Smooth muscle cell (in vitro differentiated cells): Measurements from ENCODE around the gene TRMU. TPM values are rescaled to one million over a fixed set of nuclear protein-coding genes. Genes with fewer than 3 reads are reported as not detected.

ENCODE experiments used
- DNase-seq: peaks from one replicate; lab custom pipeline; 2025; ENCODE audit not compliant: unreplicated experiment; lab: John Stamatoyannopoulos, UW
- H2AFZ ChIP-seq: fragments of 200-600 bp; sonication (generic); 2 replicates; pipeline ENCODE4 v1.6.0; 2016; ENCODE audit warnings: antibody characterized with exemption, low read depth, mild to moderate bottlenecking
- H3F3A ChIP-seq: fragments of 200-600 bp; sonication (generic); 2 replicates; pipeline ENCODE4 v1.6.0; 2017; ENCODE audit warnings: antibody characterized with exemption, low read depth
- H3K27ac ChIP-seq: fragments of 200-600 bp; sonication (generic); 2 replicates; pipeline ENCODE4 v1.5.1; 2016; ENCODE audit warnings: low read depth, mild to moderate bottlenecking
- H3K27me3 ChIP-seq: fragments of 200-600 bp; sonication (generic); 2 replicates; pipeline ENCODE4 v1.6.1; 2016; ENCODE audit warnings: low read depth, mild to moderate bottlenecking
- H3K36me3 ChIP-seq: fragments of 200-600 bp; sonication (generic); 2 replicates; pipeline ENCODE4 v1.5.1; 2016; ENCODE audit warnings: low read depth
- H3K4me1 ChIP-seq: fragments of 200-600 bp; sonication (generic); 2 replicates; pipeline ENCODE4 v1.5.1; 2016; ENCODE audit warnings: low read depth
- H3K4me2 ChIP-seq: fragments of 200-600 bp; sonication (generic); 2 replicates; pipeline ENCODE4 v1.6.0; 2016; ENCODE audit warnings: mild to moderate bottlenecking
- H3K4me3 ChIP-seq: fragments of 200-600 bp; sonication (generic); 2 replicates; pipeline ENCODE4 v1.5.1; 2016; ENCODE audit warnings: mild to moderate bottlenecking
- H3K79me2 ChIP-seq: fragments of 200-600 bp; sonication (generic); 2 replicates; pipeline ENCODE4 v1.6.0; 2016; ENCODE audit warnings: low read depth, mild to moderate bottlenecking
- H3K9ac ChIP-seq: fragments of 200-600 bp; sonication (generic); 2 replicates; pipeline ENCODE4 v1.6.0; 2016; ENCODE audit warnings: low read depth
- H3K9me3 ChIP-seq: fragments of 200-600 bp; sonication (generic); replicated peaks from 2 replicates; pipeline ENCODE4 v1.5.1; 2016; ENCODE audit warnings: low read depth
- H4K20me1 ChIP-seq: fragments of 200-600 bp; sonication (generic); 2 replicates; pipeline ENCODE4 v1.6.0; 2016; ENCODE audit warnings: low read depth
- CTCF ChIP-seq: fragments of 200-600 bp; sonication (generic); IDR thresholded peaks from 2 replicates; pipeline ENCODE4 v1.5.1; 2017; ENCODE audit warnings: borderline replicate concordance, mild to moderate bottlenecking, antibody characterized with exemption; ENCODE audit not compliant: insufficient read depth, poor library complexity, severe bottlenecking
- WGBS: methylation state at CpG from one replicate; pipeline ENCODE4 v1.1.7; 2016; ENCODE audit warnings: low lambda C conversion rate; 5-methylcytosine and 5-hydroxymethylcytosine counted together
- polyA plus RNA-seq: library from polyadenylated mRNA; unstranded; fragments of >200 nt; fragmentation: Nextera tagmentation; extraction: Ambion mirVana; gene quantifications from 2 replicates; pipeline ENCODE4 v1.2.1, GENCODE V29; 2016
- total RNA-seq: library from RNA; depleted of rRNA; stranded (reverse); fragments of >200 nt; gene quantifications from 2 replicates; pipeline ENCODE4 v1.2.3, GENCODE V29; 2014

The TRMU gene
- total RNA-seq = 15.8 and 17.3 TPM in 2 replicates
- polyA plus RNA-seq = 20.5 and 33.7 TPM in 2 replicates

GRCh38 chr22:46335201-46336118 is at the start of gene TRMU:
TSS of gene TRMU (plus strand) at chr22:46335714. CDS start at chr22:46335765, 51 bp downstream.
- Histone ChIP-seq H3K4me3 (peak within 1 kb of the TSS; percentile 95), H2AFZ (peak within 1 kb of the TSS; percentile 99), H3K9me3 (no peaks in the 10 kb centered on the region), H3K4me1 (peaks cover 12% of the 10 kb centered on the region), H3K79me2 (peaks cover 35% of the 10 kb centered on the region), H3K36me3 (peaks cover 11% of the 10 kb centered on the region), H3K9ac (peak within 1 kb of the TSS; percentile 88), H4K20me1 (peaks cover 16% of the 10 kb centered on the region), H3K4me2 (peak within 1 kb of the TSS; percentile 95), H3K27ac (peak within 1 kb of the TSS; percentile 88), H3K27me3 (no peaks in the 10 kb centered on the region), H3F3A (peaks cover 8% of the 10 kb centered on the region)
- no peak for TF ChIP-seq CTCF
- peak; percentile 33 for DNase-seq
- 2% methylated on average over 89 of the region's 93 CpGs for WGBS

- Histone ChIP-seq H3F3A (no peaks in the 10 kb centered on the region), H3K27ac (no peak overlapping the region), H3K27me3 (no peaks in the 10 kb centered on the region), H3K9me3 (no peaks in the 10 kb centered on the region), H3K9ac (no peak overlapping the region), H3K4me3 (no peak overlapping the region), H2AFZ (no peak overlapping the region), H4K20me1 (no peaks in the 10 kb centered on the region), H3K4me1 (no peaks in the 10 kb centered on the region), H3K36me3 (no peaks in the 10 kb centered on the region), H3K4me2 (no peak overlapping the region), H3K79me2 (no peaks in the 10 kb centered on the region)
- 83% methylated on average over 3 of the region's 3 CpGs for WGBS
- no peak for DNase-seq
- TF ChIP-seq CTCF = no peak
Observed at GRCh38 chr22:46286006-46286405, 49.5 kb upstream of the TRMU start.

GRCh38 chr22:46286941-46287872 is 48.3 kb upstream of the TRMU start:
- H3K9ac ChIP-seq = no peak overlapping the region
- WGBS = 96% methylated on average over 15 of the region's 15 CpGs
- no peak for TF ChIP-seq CTCF

More at GRCh38 chr22:46286941-46287872, 48.3 kb upstream of the TRMU start:
- H3F3A ChIP-seq = no peaks in the 10 kb centered on the region
- no peaks in the 10 kb centered on the region for H4K20me1 ChIP-seq
- no peak overlapping the region for H3K4me3 ChIP-seq
- H3K4me1 ChIP-seq = no peaks in the 10 kb centered on the region
- H3K79me2 ChIP-seq = no peaks in the 10 kb centered on the region
- no peaks in the 10 kb centered on the region for H3K36me3 ChIP-seq
- H3K4me2 ChIP-seq = no peak overlapping the region
- no peak for DNase-seq
- H3K9me3 ChIP-seq = no peaks in the 10 kb centered on the region
- no peak overlapping the region for H2AFZ ChIP-seq
- no peak overlapping the region for H3K27ac ChIP-seq
- H3K27me3 ChIP-seq = no peaks in the 10 kb centered on the region
